PC-3 (cell line): ENCODE measurements around the gene PLA2G4F.

Experiments
- EZH2 ChIP-seq: fragments of 300-600 bp; sonication (generic); IDR thresholded peaks from one replicate; pipeline ENCODE4 v1.6.1; 2017; ENCODE audit warnings: antibody characterized with exemption, mild to moderate bottlenecking, low read length; ENCODE audit not compliant: unreplicated experiment
- TF ChIP-seq, protein P1 (sequence below): fragments of 300-600 bp; sonication (generic); conservative IDR thresholded peaks from 2 replicates; pipeline ENCODE4 v1.5.1; 2017; ENCODE audit warnings: antibody characterized with exemption, low read depth, mild to moderate bottlenecking, low read length

DNA sequence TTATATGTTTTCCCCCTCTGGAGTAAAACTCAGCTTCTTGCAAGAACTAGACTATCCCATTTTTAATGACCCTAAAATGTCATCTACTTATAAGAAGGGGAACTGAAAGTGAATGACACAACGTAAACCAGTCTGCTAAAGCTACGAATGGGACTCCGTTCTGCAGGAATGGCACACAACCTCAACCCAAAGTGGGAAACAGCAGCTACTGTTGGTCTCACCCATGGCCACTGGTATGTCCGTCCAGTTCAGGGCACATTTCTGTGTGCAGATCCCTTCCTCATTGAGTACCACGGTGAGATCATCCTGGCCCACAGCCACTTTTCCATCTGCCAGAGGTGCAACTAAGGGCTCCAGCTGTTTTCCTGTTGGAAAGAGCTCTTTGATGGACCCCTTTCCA, 27.9 kb upstream of the PLA2G4F start:
- no peak for TF ChIP-seq EZH2
- TF ChIP-seq, protein P1, sequence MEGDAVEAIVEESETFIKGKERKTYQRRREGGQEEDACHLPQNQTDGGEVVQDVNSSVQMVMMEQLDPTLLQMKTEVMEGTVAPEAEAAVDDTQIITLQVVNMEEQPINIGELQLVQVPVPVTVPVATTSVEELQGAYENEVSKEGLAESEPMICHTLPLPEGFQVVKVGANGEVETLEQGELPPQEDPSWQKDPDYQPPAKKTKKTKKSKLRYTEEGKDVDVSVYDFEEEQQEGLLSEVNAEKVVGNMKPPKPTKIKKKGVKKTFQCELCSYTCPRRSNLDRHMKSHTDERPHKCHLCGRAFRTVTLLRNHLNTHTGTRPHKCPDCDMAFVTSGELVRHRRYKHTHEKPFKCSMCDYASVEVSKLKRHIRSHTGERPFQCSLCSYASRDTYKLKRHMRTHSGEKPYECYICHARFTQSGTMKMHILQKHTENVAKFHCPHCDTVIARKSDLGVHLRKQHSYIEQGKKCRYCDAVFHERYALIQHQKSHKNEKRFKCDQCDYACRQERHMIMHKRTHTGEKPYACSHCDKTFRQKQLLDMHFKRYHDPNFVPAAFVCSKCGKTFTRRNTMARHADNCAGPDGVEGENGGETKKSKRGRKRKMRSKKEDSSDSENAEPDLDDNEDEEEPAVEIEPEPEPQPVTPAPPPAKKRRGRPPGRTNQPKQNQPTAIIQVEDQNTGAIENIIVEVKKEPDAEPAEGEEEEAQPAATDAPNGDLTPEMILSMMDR = no peak
